HCT116 (cell line): ENCODE data around the gene SPX. TPM values are rescaled to one million over a fixed set of nuclear protein-coding genes. Genes with fewer than 3 reads are reported as not detected.

Experiments
- ATAC-seq: fragments of 200-7000 bp; cut with Tn5 transposase; 2 replicates; pipeline ENCODE4 v1.9.1; 2020; ENCODE audit warnings: mild to moderate bottlenecking, moderate library complexity
- Bru-seq: library from RNA; stranded (reverse); fragments of 400-500 nt; gene quantifications from one replicate; lab custom pipeline; 2021; lab: Mats Ljungman, UMichigan
- BruChase-seq, 2 experiments: library from RNA; stranded (reverse); fragments of 400-500 nt; gene quantifications; one replicate each; lab custom pipeline; 2021; lab: Mats Ljungman, UMichigan
- BruUV-seq: library from RNA; stranded (reverse); fragments of 400-500 nt; replicated peaks from 2 replicates; lab custom pipeline; 2021; lab: Mats Ljungman, UMichigan
- CTCF ChIA-PET: fragments of 300-600 bp; sonication (Branson Sonifier 250); formaldehyde crosslinking; loops from one replicate; lab custom pipeline; 2021; ENCODE audit warnings: antibody characterized with exemption; lab: Charles Lee
- POLR2A ChIA-PET: fragments of 300-600, 350-600 bp; sonication (Branson Sonifier 250); formaldehyde crosslinking; loops from one replicate; lab custom pipeline; 2021; ENCODE audit warnings: antibody characterized with exemption; lab: Charles Lee
- RAD21 ChIA-PET, 2 experiments: fragments of 300-600 bp; sonication (Branson Sonifier 250); formaldehyde crosslinking; loops; one replicate each; lab custom pipeline; 2023; ENCODE audit warnings: low total read pairs in 2 of 2; ENCODE audit not compliant: uncharacterized antibody in 2 of 2, unreplicated experiment in 2 of 2, low non-redundant PET in 1 of 2; lab: Charles Lee
- DNase-seq: peaks from one replicate; pipeline ENCODE4 v3.0.0-alpha.2; 2010; ENCODE audit warnings: low read depth, low spot score
- H2AFZ ChIP-seq: fragments of 200-600 bp; shearing (Covaris generic), sonication (generic); 2 replicates; pipeline ENCODE4 v1.6.1; 2017; ENCODE audit warnings: low read depth, mixed run types, mixed read lengths, antibody characterized with exemption, low read length; ENCODE audit not compliant: poor library complexity, severe bottlenecking
- H3K27ac ChIP-seq: 2 replicates; pipeline ENCODE4 v1.5.1; 2012; ENCODE audit warnings: low read depth, low read length
- H3K27me3 ChIP-seq: fragments of 200-600 bp; sonication (generic); 2 replicates; pipeline ENCODE4 v1.6.1; 2016; ENCODE audit warnings: mixed run types, low read length, mixed read lengths; ENCODE audit not compliant: insufficient read depth
- H3K36me3 ChIP-seq, 2 experiments: fragments of 200-500 bp in 1 of 2; fragments of 200-600 bp in 1 of 2; sonication (Bioruptor generic) in 1 of 2; sonication (generic) in 1 of 2; 2 replicates each; pipeline versions ENCODE4 v1.5.1 to v1.6.1; 2014 to 2016; ENCODE audit warnings: low read length in 2 of 2, inconsistent platforms in 1 of 2, mixed read lengths in 1 of 2, mixed run types in 1 of 2; ENCODE audit not compliant: insufficient read depth in 2 of 2, control insufficient read depth in 1 of 2
- H3K4me1 ChIP-seq, 2 experiments: fragments of 200-600 bp in 1 of 2; sonication (generic) in 1 of 2; 2 replicates each; pipeline versions ENCODE4 v1.5.1 to v1.6.1; 2012 to 2017; ENCODE audit warnings: low read length in 2 of 2, inconsistent platforms in 1 of 2, mild to moderate bottlenecking in 1 of 2, mixed read lengths in 1 of 2, mixed run types in 1 of 2, moderate library complexity in 1 of 2; ENCODE audit not compliant: insufficient read depth in 2 of 2, control insufficient read depth in 1 of 2
- H3K4me2 ChIP-seq: fragments of 200-600 bp; sonication (generic); 2 replicates; pipeline ENCODE4 v1.6.1; 2017; ENCODE audit warnings: mixed run types, low read length, mixed read lengths
- H3K4me3 ChIP-seq, 2 experiments: fragments of 200-600 bp in 1 of 2; sonication (generic) in 1 of 2; replicated peaks in 1 of 2; 2 replicates each; pipeline ENCODE4 v1.5.1; 2011 to 2016; ENCODE audit warnings: low read length in 2 of 2, control low read depth in 1 of 2, low read depth in 1 of 2, mild to moderate bottlenecking in 1 of 2, mixed read lengths in 1 of 2, mixed run types in 1 of 2
- H3K79me2 ChIP-seq: fragments of 200-600 bp; sonication (generic); 2 replicates; pipeline ENCODE4 v1.6.1; 2017; ENCODE audit warnings: mild to moderate bottlenecking, mixed run types, low read length, moderate library complexity, mixed read lengths; ENCODE audit not compliant: insufficient read depth
- H3K9ac ChIP-seq: fragments of 200-600 bp; sonication (generic); 2 replicates; pipeline ENCODE4 v1.6.1; 2016; ENCODE audit warnings: low read length, mixed read lengths
- H3K9me2 ChIP-seq: fragments of 200-600 bp; sonication (generic), shearing (Covaris generic); 2 replicates; pipeline ENCODE4 v1.6.1; 2017; ENCODE audit warnings: mixed run types, mild to moderate bottlenecking, moderate library complexity; ENCODE audit not compliant: insufficient read depth
- H3K9me3 ChIP-seq, 2 experiments: fragments of 200-500 bp in 1 of 2; fragments of 200-600 bp in 1 of 2; sonication (Bioruptor generic) in 1 of 2; sonication (generic) in 1 of 2; 2 replicates each; pipeline ENCODE4 v1.6.1; 2014 to 2017; ENCODE audit warnings: low read length in 2 of 2, mixed read lengths in 2 of 2, inconsistent platforms in 1 of 2, low read depth in 1 of 2, mild to moderate bottlenecking in 1 of 2, mixed run types in 1 of 2, moderate library complexity in 1 of 2; ENCODE audit not compliant: control insufficient read depth in 1 of 2, insufficient read depth in 1 of 2
- H4K20me1 ChIP-seq: fragments of 200-600 bp; sonication (generic), shearing (Covaris generic); 2 replicates; pipeline ENCODE4 v1.6.1; 2017; ENCODE audit warnings: mixed run types, mild to moderate bottlenecking, moderate library complexity; ENCODE audit not compliant: insufficient read depth
- CBX3 ChIP-seq: IDR thresholded peaks from 2 replicates; pipeline ENCODE4 v1.6.1; 2012; ENCODE audit warnings: low read depth
- CEBPB ChIP-seq: IDR thresholded peaks from 2 replicates; pipeline ENCODE4 v1.6.1; 2012; ENCODE audit warnings: low read depth
- ELF1 ChIP-seq: IDR thresholded peaks from 2 replicates; pipeline ENCODE4 v1.6.1; 2012; ENCODE audit warnings: low read depth, borderline replicate concordance
- EZH2phosphoT487 ChIP-seq: fragments of 200-600 bp; IDR thresholded peaks from 2 replicates; pipeline ENCODE4 v1.6.1; 2018; ENCODE audit warnings: antibody characterized with exemption, borderline replicate concordance
- JUND ChIP-seq: IDR thresholded peaks from 2 replicates; pipeline ENCODE4 v1.6.1; 2012
- MAX ChIP-seq: IDR thresholded peaks from 2 replicates; pipeline ENCODE4 v1.6.1; 2012
- RAD21 ChIP-seq: IDR thresholded peaks from 2 replicates; pipeline ENCODE4 v1.6.1; 2012; ENCODE audit warnings: low read depth, mild to moderate bottlenecking
- SP1 ChIP-seq: IDR thresholded peaks from 2 replicates; pipeline ENCODE4 v1.6.1; 2012; ENCODE audit warnings: low read depth
- TCF7L2 ChIP-seq: IDR thresholded peaks from 2 replicates; pipeline ENCODE4 v1.7.0; 2011; ENCODE audit warnings: borderline replicate concordance, inconsistent platforms; ENCODE audit not compliant: insufficient read depth, insufficient read length; ENCODE audit errors: extremely low read depth
- YY1 ChIP-seq: IDR thresholded peaks from 2 replicates; pipeline ENCODE4 v1.6.1; 2011; ENCODE audit warnings: low read length, low read depth, moderate library complexity, mild to moderate bottlenecking; ENCODE audit not compliant: insufficient replicate concordance; ENCODE audit errors: extremely low read depth
- ZFX ChIP-seq: fragments of 450-650 bp; IDR thresholded peaks from 2 replicates; pipeline ENCODE4 v1.6.1; 2017
- intact Hi-C: fragments of 100-400 bp; cut with micrococcal nuclease; formaldehyde crosslinking; loops from 2 replicates; pipeline ENCODE4 v1.10.0; 2022
- long read RNA-seq: library from polyadenylated mRNA; unstranded; transcript quantifications from one replicate; pipeline ENCODE4 v2.0.0, GENCODE V29; 2021; ENCODE audit not compliant: unreplicated experiment
- polyA plus RNA-seq: library from polyadenylated mRNA; unstranded; fragments of >200 nt; gene quantifications from 2 replicates; pipeline ENCODE4 v1.2.1, GENCODE V29; 2012; ENCODE audit warnings: missing spikeins
- total RNA-seq: library from RNA; stranded (reverse); gene quantifications from one replicate; pipeline ENCODE4 v1.2.1, GENCODE V29; 2021; ENCODE audit not compliant: unreplicated experiment
- TF ChIP-seq, protein P1 (sequence below): IDR thresholded peaks from 2 replicates; pipeline ENCODE4 v1.6.1; 2011; ENCODE audit warnings: mild to moderate bottlenecking, low read length, moderate library complexity; ENCODE audit not compliant: insufficient replicate concordance; ENCODE audit errors: extremely low read depth
- TF ChIP-seq, protein P2 (sequence below): IDR thresholded peaks from 2 replicates; pipeline ENCODE4 v1.6.1; 2012
- TF ChIP-seq, protein P3 (sequence below): IDR thresholded peaks from 2 replicates; pipeline ENCODE4 v1.6.1; 2012; ENCODE audit warnings: low read depth

Gene SPX
- total RNA-seq (0.76 TPM), Bru-seq, nascent RNA (percentile 52 among the genes with signal in this experiment), BruChase-seq, experiment 1, labeled RNA remaining after a 6-hour chase (percentile 81 among the genes with signal in this experiment), BruChase-seq, experiment 2, labeled RNA remaining after a 2-hour chase (percentile 49 among the genes with signal in this experiment)
- polyA plus RNA-seq, result 1.4 and 1.8 TPM in 2 replicates
- long read RNA-seq, partial matches to known transcripts, result 0 of 3 reads
- long read RNA-seq, other reads (novel, unspliced or antisense), result 1 of 3 reads

GRCh38 chr12:21526053-21526452 is at the start of gene SPX:
SPX (plus strand) TSS chr12:21526296; CDS start chr12:21526473, 177 bp downstream.
- Histone ChIP-seq H3K27me3 (no peaks in the 10 kb centered on the region), H4K20me1 (no peaks in the 10 kb centered on the region), H3K9me3 (no peaks in the 10 kb centered on the region), H3K4me2 (no peak within 1 kb of the TSS), H3K36me3 (no peaks in the 10 kb centered on the region), H2AFZ (no peak within 1 kb of the TSS)
- no peak for DNase-seq
- POLR2A ChIA-PET, result no interaction called here
- TF ChIP-seq JUND (no peak), CEBPB (0 out of 2 replicates have a peak, but pooled peaks have one; percentile 56)
- TF ChIP-seq, all 23 proteins: peak for 1
- Histone ChIP-seq H3K9me2 (no peaks in the 10 kb centered on the region), H3K4me1 (no peaks in the 10 kb centered on the region), H3K4me3 (no peak within 1 kb of the TSS), H3K9ac (no peak within 1 kb of the TSS), H3K79me2 (no peaks in the 10 kb centered on the region), H3K27ac (no peak within 1 kb of the TSS)
- ATAC-seq, result no peak
- BruUV-seq, result no TSS peak
- intact Hi-C loops, result no loop called here
- ChIA-PET CTCF (no interaction called here), RAD21 (no interaction called here)

DNA sequence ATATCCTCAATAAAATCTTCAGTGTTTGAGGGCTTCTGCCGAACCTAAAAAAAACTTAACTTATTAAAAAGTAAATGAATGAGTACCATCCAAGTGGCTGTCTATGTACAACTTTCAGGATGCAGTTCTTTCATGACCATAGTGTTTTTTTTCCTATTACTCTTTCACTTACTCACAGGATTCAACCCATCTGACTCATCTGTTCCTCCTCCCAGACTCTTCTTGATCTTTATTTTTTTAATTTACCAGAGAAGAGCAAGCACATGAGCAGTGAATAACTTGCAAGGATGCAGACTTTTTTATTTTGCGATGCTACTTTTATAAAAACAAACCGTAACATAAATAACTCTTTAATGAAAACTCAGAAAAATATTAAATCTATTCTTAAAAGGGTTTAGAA is 49.1 kb upstream of the SPX start:
- ChIA-PET POLR2A (no interaction called here), CTCF (no interaction called here), RAD21 (no interaction called here)
- ATAC-seq (no peak), DNase-seq (no peak)
- Histone ChIP-seq H3K4me2 (no peak overlapping the region), H4K20me1 (no peaks in the 10 kb centered on the region), H3K9me3 (no peaks in the 10 kb centered on the region), H3K27ac (no peak overlapping the region), H3K4me1 (no peaks in the 10 kb centered on the region), H3K4me3 (no peak overlapping the region), H2AFZ (no peak overlapping the region), H3K9me2 (no peaks in the 10 kb centered on the region), H3K27me3 (no peaks in the 10 kb centered on the region), H3K9ac (no peak overlapping the region), H3K79me2 (no peaks in the 10 kb centered on the region), H3K36me3 (peaks cover 2 to 3% of the 10 kb centered on the region in 2 experiments; a peak in 3 of 4 replicates)
- no TSS peak for BruUV-seq
- intact Hi-C loops, result no loop called here
- TF ChIP-seq, protein P1, sequence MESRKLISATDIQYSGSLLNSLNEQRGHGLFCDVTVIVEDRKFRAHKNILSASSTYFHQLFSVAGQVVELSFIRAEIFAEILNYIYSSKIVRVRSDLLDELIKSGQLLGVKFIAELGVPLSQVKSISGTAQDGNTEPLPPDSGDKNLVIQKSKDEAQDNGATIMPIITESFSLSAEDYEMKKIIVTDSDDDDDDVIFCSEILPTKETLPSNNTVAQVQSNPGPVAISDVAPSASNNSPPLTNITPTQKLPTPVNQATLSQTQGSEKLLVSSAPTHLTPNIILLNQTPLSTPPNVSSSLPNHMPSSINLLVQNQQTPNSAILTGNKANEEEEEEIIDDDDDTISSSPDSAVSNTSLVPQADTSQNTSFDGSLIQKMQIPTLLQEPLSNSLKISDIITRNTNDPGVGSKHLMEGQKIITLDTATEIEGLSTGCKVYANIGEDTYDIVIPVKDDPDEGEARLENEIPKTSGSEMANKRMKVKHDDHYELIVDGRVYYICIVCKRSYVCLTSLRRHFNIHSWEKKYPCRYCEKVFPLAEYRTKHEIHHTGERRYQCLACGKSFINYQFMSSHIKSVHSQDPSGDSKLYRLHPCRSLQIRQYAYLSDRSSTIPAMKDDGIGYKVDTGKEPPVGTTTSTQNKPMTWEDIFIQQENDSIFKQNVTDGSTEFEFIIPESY, result no peak
- TF ChIP-seq RAD21, result no peak
- TF ChIP-seq, protein P2, sequence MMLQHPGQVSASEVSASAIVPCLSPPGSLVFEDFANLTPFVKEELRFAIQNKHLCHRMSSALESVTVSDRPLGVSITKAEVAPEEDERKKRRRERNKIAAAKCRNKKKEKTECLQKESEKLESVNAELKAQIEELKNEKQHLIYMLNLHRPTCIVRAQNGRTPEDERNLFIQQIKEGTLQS, result no peak
- no peak for TF ChIP-seq CBX3
- no peak for TF ChIP-seq YY1
- TF ChIP-seq ELF1, result no peak
- TF ChIP-seq SP1, result no peak
- TF ChIP-seq MAX, result no peak
- TF ChIP-seq, protein P3, sequence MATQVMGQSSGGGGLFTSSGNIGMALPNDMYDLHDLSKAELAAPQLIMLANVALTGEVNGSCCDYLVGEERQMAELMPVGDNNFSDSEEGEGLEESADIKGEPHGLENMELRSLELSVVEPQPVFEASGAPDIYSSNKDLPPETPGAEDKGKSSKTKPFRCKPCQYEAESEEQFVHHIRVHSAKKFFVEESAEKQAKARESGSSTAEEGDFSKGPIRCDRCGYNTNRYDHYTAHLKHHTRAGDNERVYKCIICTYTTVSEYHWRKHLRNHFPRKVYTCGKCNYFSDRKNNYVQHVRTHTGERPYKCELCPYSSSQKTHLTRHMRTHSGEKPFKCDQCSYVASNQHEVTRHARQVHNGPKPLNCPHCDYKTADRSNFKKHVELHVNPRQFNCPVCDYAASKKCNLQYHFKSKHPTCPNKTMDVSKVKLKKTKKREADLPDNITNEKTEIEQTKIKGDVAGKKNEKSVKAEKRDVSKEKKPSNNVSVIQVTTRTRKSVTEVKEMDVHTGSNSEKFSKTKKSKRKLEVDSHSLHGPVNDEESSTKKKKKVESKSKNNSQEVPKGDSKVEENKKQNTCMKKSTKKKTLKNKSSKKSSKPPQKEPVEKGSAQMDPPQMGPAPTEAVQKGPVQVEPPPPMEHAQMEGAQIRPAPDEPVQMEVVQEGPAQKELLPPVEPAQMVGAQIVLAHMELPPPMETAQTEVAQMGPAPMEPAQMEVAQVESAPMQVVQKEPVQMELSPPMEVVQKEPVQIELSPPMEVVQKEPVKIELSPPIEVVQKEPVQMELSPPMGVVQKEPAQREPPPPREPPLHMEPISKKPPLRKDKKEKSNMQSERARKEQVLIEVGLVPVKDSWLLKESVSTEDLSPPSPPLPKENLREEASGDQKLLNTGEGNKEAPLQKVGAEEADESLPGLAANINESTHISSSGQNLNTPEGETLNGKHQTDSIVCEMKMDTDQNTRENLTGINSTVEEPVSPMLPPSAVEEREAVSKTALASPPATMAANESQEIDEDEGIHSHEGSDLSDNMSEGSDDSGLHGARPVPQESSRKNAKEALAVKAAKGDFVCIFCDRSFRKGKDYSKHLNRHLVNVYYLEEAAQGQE, result no peak
- TF ChIP-seq TCF7L2, result no peak
- TF ChIP-seq ZFX, result no peak
- no peak for TF ChIP-seq CEBPB
- TF ChIP-seq EZH2phosphoT487, result no peak
- TF ChIP-seq, all 23 proteins: peak for 0
